ENCODE data around the gene LGALSL. TPM values are rescaled to one million over a fixed set of nuclear protein-coding genes. Genes with fewer than 3 reads are reported as not detected.

The LGALSL gene
- total RNA-seq, 1 experiment from 2014 or later: 23.8 TPM

DNA sequence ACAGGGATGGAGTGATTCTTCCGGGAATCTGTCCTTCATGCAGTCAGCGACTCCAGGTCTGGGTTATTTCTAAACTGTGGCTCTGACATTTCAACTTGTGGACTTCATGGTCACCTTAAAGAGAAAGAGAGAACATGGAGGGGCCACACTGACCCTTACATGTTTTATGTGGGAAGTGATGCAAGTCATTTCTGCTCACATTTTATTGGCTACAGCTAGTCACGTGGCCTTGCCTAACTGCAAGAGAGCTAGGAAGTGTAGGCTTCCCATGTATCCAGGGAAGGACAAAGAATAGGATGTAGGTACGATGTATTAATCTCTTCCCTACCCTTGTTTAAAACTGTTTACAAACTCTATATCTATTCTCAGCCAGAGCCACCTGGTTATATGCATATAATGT, 39.8 kb downstream of the LGALSL start:
- no peak overlapping the region for H3K18ac ChIP-seq (ENCODE audit: insufficient read length, low read depth, low read length)
- H2BK120ac ChIP-seq (ENCODE audit: low read depth, low read length, poor library complexity, severe bottlenecking): no peak overlapping the region
- H3K4me1 ChIP-seq (ENCODE audit: insufficient read depth, low read length): peaks cover 9% of the 10 kb centered on the region; the same call in 1 of the 2 replicates
- TF ChIP-seq CTCF (conservative IDR thresholded peaks at IDR 0.05): no peak
- no peak overlapping the region for H3K23ac ChIP-seq (ENCODE audit: insufficient read length, low read depth, low read length)
- no peak overlapping the region for H2AFZ ChIP-seq (ENCODE audit: low read length)
- DNase-seq: no peak
- no peaks in the 10 kb centered on the region for H3K79me2 ChIP-seq (ENCODE audit: insufficient read depth, low read length)
- no peak overlapping the region for H2BK5ac ChIP-seq (ENCODE audit: insufficient read length, low read length)
- no peak overlapping the region for H3K27ac Mint-ChIP-seq
- no peaks in the 10 kb centered on the region for H3K36me3 Mint-ChIP-seq (ENCODE audit: insufficient read depth in 1 of 3, low read depth in 3 of 3)
- H3K4ac ChIP-seq (ENCODE audit: low read depth, low read length): no peak overlapping the region
- no peak overlapping the region for H3K9ac ChIP-seq (ENCODE audit: extremely low read depth, insufficient read length, low read length)
- H3T11ph ChIP-seq (ENCODE audit: low read length): no peak overlapping the region
- peaks cover 24% of the 10 kb centered on the region in 2 experiments for H3K4me1 Mint-ChIP-seq
- no peaks in the 10 kb centered on the region for H3K23me2 ChIP-seq (ENCODE audit: insufficient read length, low read depth, low read length, poor library complexity, severe bottlenecking)
- no peak overlapping the region for H4K5ac ChIP-seq (ENCODE audit: insufficient read length, low read depth, low read length)
- H3K27me3 Mint-ChIP-seq (ENCODE audit: low read depth): peaks cover 4% of the 10 kb centered on the region
- H3K27ac ChIP-seq (ENCODE audit: insufficient read length, low read depth, low read length): no peak overlapping the region
- no CpG with 5 or more reads among the region's 4 CpGs for WGBS (ENCODE audit: extremely low coverage, insufficient read length, low lambda C conversion rate)
- no peak overlapping the region for H2BK15ac ChIP-seq (ENCODE audit: low read depth, low read length)
- no peaks in the 10 kb centered on the region for H4K20me1 ChIP-seq (ENCODE audit: control insufficient read depth, insufficient read depth, insufficient read length)
- no peak overlapping the region for H3K4me3 Mint-ChIP-seq
- no peak overlapping the region for H3K4me2 ChIP-seq (ENCODE audit: insufficient read depth, insufficient read length, low read length)
- H4K8ac ChIP-seq (replicated peaks; ENCODE audit: insufficient read length, low read depth, low read length): no peak overlapping the region
- no peak overlapping the region for H3K14ac ChIP-seq (ENCODE audit: insufficient read depth, low read length)
- no peak overlapping the region for H2AK5ac ChIP-seq (ENCODE audit: insufficient read length, low read length)
- no peaks in the 10 kb centered on the region for H3K9me3 ChIP-seq (ENCODE audit: control insufficient read depth, low read depth, low read length)
- H2BK20ac ChIP-seq (ENCODE audit: low read depth, low read length, poor library complexity, severe bottlenecking): no peak overlapping the region
- H3K79me1 ChIP-seq (ENCODE audit: insufficient read depth, low read depth, low read length, poor library complexity, severe bottlenecking): no peaks in the 10 kb centered on the region
- no peaks in the 10 kb centered on the region for H3K9me3 Mint-ChIP-seq
- no peak overlapping the region for H2BK12ac ChIP-seq (ENCODE audit: insufficient read length, low read depth, low read length)
- no peaks in the 10 kb centered on the region for H3K27me3 ChIP-seq (ENCODE audit: insufficient read depth, low read length)
- no peak overlapping the region for H3K56ac ChIP-seq (ENCODE audit: insufficient read length, low read depth, low read length)
- no peak overlapping the region for H4K91ac ChIP-seq (ENCODE audit: insufficient read length, low read depth, low read length)

Data from H9 (cell line).